Fibroblast of lung (primary cell): ENCODE measurements around the gene ATP13A4.

Source experiments
- CTCF ChIP-seq, 2 donors: IDR thresholded peaks in 1 of 2; conservative IDR thresholded peaks in 1 of 2; 1 replicate in 1 of 2; 2 replicates in 1 of 2; pipeline ENCODE4 v1.5.1; 2011 to 2012; ENCODE audit warnings: low read length in 2 of 2, control low read depth in 1 of 2, inconsistent platforms in 1 of 2, low read depth in 1 of 2, mild to moderate bottlenecking in 1 of 2
- EZH2 ChIP-seq: IDR thresholded peaks from 2 replicates; pipeline ENCODE4 v1.5.1; 2012; ENCODE audit warnings: low read length, control low read depth, mild to moderate bottlenecking; ENCODE audit errors: missing control alignments

GRCh38 chr3:193553586-193553985 is 1.1 kb downstream of the ATP13A4 start:
- TF ChIP-seq CTCF (conservative IDR thresholded peaks at IDR 0.05 in 1 of 2, IDR thresholded peaks at IDR 0.05 in 1 of 2; ENCODE audit: low read depth in 1 of 2, low read length in 2 of 2) (no peak), EZH2 (no peak)
